Measurements from ENCODE around the gene ACKR2.

The ACKR2 gene

GRCh38 chr3:42847731-42848130, 38.5 kb downstream of the ACKR2 start:
- Histone ChIP-seq H3K9me3 (ENCODE audit: control insufficient read depth, low read length) (no peaks in the 10 kb centered on the region), H3K36me3 (ENCODE audit: control insufficient read depth, insufficient read depth, low read length) (no peaks in the 10 kb centered on the region), H3K4me1 (ENCODE audit: control insufficient read depth, insufficient read depth, low read length, poor library complexity, severe bottlenecking) (peaks cover 22% of the 10 kb centered on the region), H3K27ac (ENCODE audit: low read depth, low read length, severe bottlenecking) (no peak overlapping the region), H3K4me3 (ENCODE audit: extremely low read depth, insufficient read depth, low read length, poor library complexity, severe bottlenecking) (no peak overlapping the region)
- 75 to 90% methylated on average over 1 to 2 of the region's 4 CpGs for WGBS, 2 experiments (ENCODE audit: insufficient coverage in 2 of 2)

- no peaks in the 10 kb centered on the region for H3K36me3 ChIP-seq (ENCODE audit: control insufficient read depth, insufficient read depth, low read length)
- no peaks in the 10 kb centered on the region for H3K9me3 ChIP-seq (ENCODE audit: control insufficient read depth, low read length)
- peaks cover 22% of the 10 kb centered on the region for H3K4me1 ChIP-seq (ENCODE audit: control insufficient read depth, insufficient read depth, low read length, poor library complexity, severe bottlenecking)
- no peak overlapping the region for H3K4me3 ChIP-seq (ENCODE audit: extremely low read depth, insufficient read depth, low read length, poor library complexity, severe bottlenecking)
- H3K27ac ChIP-seq (ENCODE audit: low read depth, low read length, severe bottlenecking), result no peak overlapping the region
- 89 to 94% methylated on average over 6 to 7 of the region's 7 CpGs for WGBS, 2 experiments (ENCODE audit: insufficient coverage in 2 of 2)
These were observed 39.8 kb downstream of the ACKR2 start for GRCh38 chr3:42849017-42849416.

- Histone ChIP-seq H3K9me3 (ENCODE audit: control insufficient read depth, low read length) (no peaks in the 10 kb centered on the region), H3K4me3 (ENCODE audit: extremely low read depth, insufficient read depth, low read length, poor library complexity, severe bottlenecking) (no peak overlapping the region), H3K36me3 (ENCODE audit: control insufficient read depth, insufficient read depth, low read length) (no peaks in the 10 kb centered on the region), H3K27ac (ENCODE audit: low read depth, low read length, severe bottlenecking) (no peak overlapping the region), H3K4me1 (ENCODE audit: control insufficient read depth, insufficient read depth, low read length, poor library complexity, severe bottlenecking) (peaks cover 18% of the 10 kb centered on the region)
- WGBS, 2 experiments (ENCODE audit: insufficient coverage in 2 of 2), result 86 to 88% methylated on average over 3 of the region's 3 CpGs
These were observed 41.0 kb downstream of the ACKR2 start for GRCh38 chr3:42850263-42850662.

GRCh38 chr3:42851228-42851834, 42.1 kb downstream of the ACKR2 start:
- Histone ChIP-seq H3K27ac (ENCODE audit: low read depth, low read length, severe bottlenecking) (no peak overlapping the region), H3K4me3 (ENCODE audit: extremely low read depth, insufficient read depth, low read length, poor library complexity, severe bottlenecking) (no peak overlapping the region)

GRCh38 chr3:42852441-42852840, 43.2 kb downstream of the ACKR2 start:
- no peak overlapping the region for H3K27ac ChIP-seq (ENCODE audit: low read depth, low read length, severe bottlenecking)
- H3K36me3 ChIP-seq (ENCODE audit: control insufficient read depth, insufficient read depth, low read length), result no peaks in the 10 kb centered on the region
- H3K4me1 ChIP-seq (ENCODE audit: control insufficient read depth, insufficient read depth, low read length, poor library complexity, severe bottlenecking), result peaks cover 8% of the 10 kb centered on the region
- H3K9me3 ChIP-seq (ENCODE audit: control insufficient read depth, low read length), result no peaks in the 10 kb centered on the region
- no peak overlapping the region for H3K4me3 ChIP-seq (ENCODE audit: extremely low read depth, insufficient read depth, low read length, poor library complexity, severe bottlenecking)
- 71 to 82% methylated on average over 2 of the region's 2 CpGs for WGBS, 2 experiments (ENCODE audit: insufficient coverage in 2 of 2)

More at GRCh38 chr3:42851228-42851834, 42.1 kb downstream of the ACKR2 start:
- Histone ChIP-seq H3K4me1 (ENCODE audit: control insufficient read depth, insufficient read depth, low read length, poor library complexity, severe bottlenecking) (peaks cover 13% of the 10 kb centered on the region), H3K9me3 (ENCODE audit: control insufficient read depth, low read length) (no peaks in the 10 kb centered on the region), H3K36me3 (ENCODE audit: control insufficient read depth, insufficient read depth, low read length) (no peaks in the 10 kb centered on the region)
- WGBS, 2 experiments (ENCODE audit: insufficient coverage in 2 of 2), result 96% methylated on average over 3 to 4 of the region's 6 CpGs

GRCh38 chr3:42853056-42853455, 43.8 kb downstream of the ACKR2 start:
- 92 to 100% methylated on average over 1 of the region's 1 CpG for WGBS, 2 experiments (ENCODE audit: insufficient coverage in 2 of 2)
- no peak overlapping the region for H3K4me3 ChIP-seq (ENCODE audit: extremely low read depth, insufficient read depth, low read length, poor library complexity, severe bottlenecking)
- H3K9me3 ChIP-seq (ENCODE audit: control insufficient read depth, low read length), result no peaks in the 10 kb centered on the region
- H3K36me3 ChIP-seq (ENCODE audit: control insufficient read depth, insufficient read depth, low read length), result no peaks in the 10 kb centered on the region
- H3K4me1 ChIP-seq (ENCODE audit: control insufficient read depth, insufficient read depth, low read length, poor library complexity, severe bottlenecking), result peaks cover 6% of the 10 kb centered on the region
- no peak overlapping the region for H3K27ac ChIP-seq (ENCODE audit: low read depth, low read length, severe bottlenecking)

GRCh38 chr3:42853739-42854302, 44.6 kb downstream of the ACKR2 start:
- 87 to 92% methylated on average over 4 of the region's 4 CpGs for WGBS, 2 experiments (ENCODE audit: insufficient coverage in 2 of 2)
- H3K9me3 ChIP-seq (ENCODE audit: control insufficient read depth, low read length), result no peaks in the 10 kb centered on the region
- H3K4me1 ChIP-seq (ENCODE audit: control insufficient read depth, insufficient read depth, low read length, poor library complexity, severe bottlenecking), result peaks cover 6% of the 10 kb centered on the region
- no peak overlapping the region for H3K27ac ChIP-seq (ENCODE audit: low read depth, low read length, severe bottlenecking)
- no peak overlapping the region for H3K4me3 ChIP-seq (ENCODE audit: extremely low read depth, insufficient read depth, low read length, poor library complexity, severe bottlenecking)
- no peaks in the 10 kb centered on the region for H3K36me3 ChIP-seq (ENCODE audit: control insufficient read depth, insufficient read depth, low read length)

- H3K36me3 ChIP-seq (ENCODE audit: control insufficient read depth, insufficient read depth, low read length), result no peaks in the 10 kb centered on the region
- no peaks in the 10 kb centered on the region for H3K9me3 ChIP-seq (ENCODE audit: control insufficient read depth, low read length)
- H3K4me3 ChIP-seq (ENCODE audit: extremely low read depth, insufficient read depth, low read length, poor library complexity, severe bottlenecking), result no peak overlapping the region
- H3K4me1 ChIP-seq (ENCODE audit: control insufficient read depth, insufficient read depth, low read length, poor library complexity, severe bottlenecking), result peaks cover 6% of the 10 kb centered on the region
- no peak overlapping the region for H3K27ac ChIP-seq (ENCODE audit: low read depth, low read length, severe bottlenecking)
These were observed 45.9 kb downstream of the ACKR2 start for GRCh38 chr3:42855219-42855546.

GRCh38 chr3:42855547-42856380, 46.5 kb downstream of the ACKR2 start:
- no peak overlapping the region for H3K4me3 ChIP-seq (ENCODE audit: extremely low read depth, insufficient read depth, low read length, poor library complexity, severe bottlenecking)
- H3K36me3 ChIP-seq (ENCODE audit: control insufficient read depth, insufficient read depth, low read length), result no peaks in the 10 kb centered on the region
- no peaks in the 10 kb centered on the region for H3K9me3 ChIP-seq (ENCODE audit: control insufficient read depth, low read length)
- H3K27ac ChIP-seq (ENCODE audit: low read depth, low read length, severe bottlenecking), result no peak overlapping the region
- WGBS, 2 experiments (ENCODE audit: insufficient coverage in 2 of 2), result 83 to 86% methylated on average over 3 of the region's 4 CpGs
- H3K4me1 ChIP-seq (ENCODE audit: control insufficient read depth, insufficient read depth, low read length, poor library complexity, severe bottlenecking), result peaks cover 5% of the 10 kb centered on the region

GRCh38 chr3:42856544-42856943, 47.3 kb downstream of the ACKR2 start:
- no peaks in the 10 kb centered on the region for H3K36me3 ChIP-seq (ENCODE audit: control insufficient read depth, insufficient read depth, low read length)
- 82 to 100% methylated on average over 2 to 3 of the region's 3 CpGs for WGBS, 2 experiments (ENCODE audit: insufficient coverage in 2 of 2)
- H3K4me3 ChIP-seq (ENCODE audit: extremely low read depth, insufficient read depth, low read length, poor library complexity, severe bottlenecking), result no peak overlapping the region
- no peaks in the 10 kb centered on the region for H3K9me3 ChIP-seq (ENCODE audit: control insufficient read depth, low read length)
- no peaks in the 10 kb centered on the region for H3K4me1 ChIP-seq (ENCODE audit: control insufficient read depth, insufficient read depth, low read length, poor library complexity, severe bottlenecking)
- no peak overlapping the region for H3K27ac ChIP-seq (ENCODE audit: low read depth, low read length, severe bottlenecking)

Measured in mesodermal cell (in vitro differentiated cells).